ENCODE data around the gene KRTAP13-2. TPM values are rescaled to one million over a fixed set of nuclear protein-coding genes. Genes with fewer than 3 reads are reported as not detected.

The KRTAP13-2 gene
- total RNA-seq, 2 donors from 2014 or later, result 1.9 to 10.0 TPM

GRCh38 chr21:30333736-30334135 is 38.3 kb downstream of the KRTAP13-2 start:
- ATAC-seq (no peak), DNase-seq (no peak)
- intact Hi-C loops (cut with DNase I, micrococcal nuclease), result no loop called here

- no peak for ATAC-seq
- DNase-seq, result no peak
Measured at GRCh38 chr21:30332681-30333080, 39.4 kb downstream of the KRTAP13-2 start.

GRCh38 chr21:30329203-30329875 is 42.7 kb downstream of the KRTAP13-2 start:
- ATAC-seq, result no peak
- intact Hi-C loops (cut with DNase I, micrococcal nuclease), result no loop called here

More at GRCh38 chr21:30332681-30333080, 39.4 kb downstream of the KRTAP13-2 start:
- intact Hi-C loops (cut with DNase I, micrococcal nuclease), result no loop called here

GRCh38 chr21:30326390-30326789 is 45.7 kb downstream of the KRTAP13-2 start:
- DNase-seq (no peak), ATAC-seq (no peak)
- intact Hi-C loops (cut with DNase I, micrococcal nuclease), result no loop called here

More at GRCh38 chr21:30329203-30329875, 42.7 kb downstream of the KRTAP13-2 start:
- DNase-seq, result no peak

Small RNAs within 50 kb of the gene (microRNA-seq; reads per million reads assigned to microRNA genes)
- gene MIR4327, result 0 reads per million in 2 donors

Other genes with a start within 250 kb of the KRTAP13-2 start
- gene CLDN17, start 205.5 kb downstream of the KRTAP13-2 start, total RNA-seq, result not detected
- 10 to 100 TPM; 65.7 to 89.0 TPM for gene CLDN8, start 156.2 kb downstream of the KRTAP13-2 start, total RNA-seq
- not detected for gene KRTAP24-1, start 89.3 kb downstream of the KRTAP13-2 start, total RNA-seq
- not detected for gene KRTAP25-1, start 82.8 kb downstream of the KRTAP13-2 start, total RNA-seq
- not detected for gene KRTAP26-1, start 52.0 kb downstream of the KRTAP13-2 start, total RNA-seq
- not detected for gene KRTAP27-1, start 34.6 kb downstream of the KRTAP13-2 start, total RNA-seq
- gene KRTAP23-1, start 23.7 kb downstream of the KRTAP13-2 start, total RNA-seq, result not detected
- not detected for gene KRTAP13-1, start 23.8 kb upstream of the KRTAP13-2 start, total RNA-seq
- gene KRTAP13-3, start 53.7 kb upstream of the KRTAP13-2 start, total RNA-seq, result not detected
- not detected for gene KRTAP13-4, start 57.9 kb upstream of the KRTAP13-2 start, total RNA-seq
- not detected for gene KRTAP15-1, start 68.0 kb upstream of the KRTAP13-2 start, total RNA-seq
- not detected for gene KRTAP19-1, start 108.1 kb upstream of the KRTAP13-2 start, total RNA-seq
- not detected for gene KRTAP19-2, start 115.2 kb upstream of the KRTAP13-2 start, total RNA-seq
- gene KRTAP19-3, start 119.7 kb upstream of the KRTAP13-2 start, total RNA-seq, result not detected
- not detected for gene KRTAP19-4, start 124.9 kb upstream of the KRTAP13-2 start, total RNA-seq
- gene KRTAP19-5, start 129.9 kb upstream of the KRTAP13-2 start, total RNA-seq, result not detected
- not detected for gene KRTAP19-6, start 169.6 kb upstream of the KRTAP13-2 start, total RNA-seq
- gene KRTAP19-7, start 189.0 kb upstream of the KRTAP13-2 start, total RNA-seq, result not detected
- not detected for gene KRTAP22-2, start 218.1 kb upstream of the KRTAP13-2 start, total RNA-seq
- not detected for gene KRTAP6-3, start 220.2 kb upstream of the KRTAP13-2 start, total RNA-seq
- not detected for gene KRTAP6-2, start 226.6 kb upstream of the KRTAP13-2 start, total RNA-seq
- gene KRTAP22-1, start 228.8 kb upstream of the KRTAP13-2 start, total RNA-seq, result not detected
- gene KRTAP6-1, start 241.7 kb upstream of the KRTAP13-2 start, total RNA-seq, result not detected
- not detected for gene KRTAP20-1, start 244.2 kb upstream of the KRTAP13-2 start, total RNA-seq
- not detected for gene KRTAP20-4, start 248.4 kb upstream of the KRTAP13-2 start, total RNA-seq

Measured in left colon (tissue), 2 donors.